GM23248 (cell line): Measurements from ENCODE around the gene ATP8B3.

Experiments
- EZH2 ChIP-seq: fragments of 200-600 bp; sonication (generic); IDR thresholded peaks from 2 replicates; pipeline ENCODE4 v1.6.1; 2018; ENCODE audit warnings: antibody characterized with exemption, mild to moderate bottlenecking; ENCODE audit not compliant: insufficient read depth, poor library complexity, severe bottlenecking
- EZH2phosphoT487 ChIP-seq: fragments of 200-600 bp; sonication (generic); IDR thresholded peaks from 2 replicates; pipeline ENCODE4 v1.6.1; 2018; ENCODE audit warnings: antibody characterized with exemption, moderate library complexity, mild to moderate bottlenecking, low read depth; ENCODE audit not compliant: insufficient read depth

GRCh38 chr19:1824252-1824622, 12.2 kb upstream of the ATP8B3 start:
- no peak for TF ChIP-seq EZH2
- no peak for TF ChIP-seq EZH2phosphoT487
